GM12878 (cell line): ENCODE results near the gene WDR76. TPM values are rescaled to one million over a fixed set of nuclear protein-coding genes. Genes with fewer than 3 reads are reported as not detected.

Experiments
- ATAC-seq: fragments of 200-7000 bp; cut with Tn5 transposase; 3 replicates; pipeline ENCODE4 v1.9.1; 2020; ENCODE audit warnings: mild to moderate bottlenecking, moderate library complexity
- BruUV-seq: library from RNA; stranded (reverse); fragments of 400-500 nt; replicated peaks from 2 replicates; lab custom pipeline; 2021; lab: Mats Ljungman, UMichigan
- CTCF ChIA-PET: fragments of 300-600 bp; sonication (Branson Sonifier 250); formaldehyde crosslinking; extraction: SDS; loops from one replicate; lab custom pipeline; 2021; ENCODE audit warnings: inconsistent platforms; lab: Yijun Ruan, JAX
- POLR2A ChIA-PET: fragments of 350-600 bp; formaldehyde crosslinking; extraction: SDS; loops from one replicate; lab custom pipeline; 2021; ENCODE audit warnings: inconsistent platforms; lab: Charles Lee
- RAD21 ChIA-PET: fragments of 300-600 bp; sonication (Branson Sonifier 250); formaldehyde crosslinking; loops from one replicate; lab custom pipeline; 2023; ENCODE audit warnings: antibody characterized with exemption; ENCODE audit not compliant: unreplicated experiment; lab: Charles Lee
- SMC1A ChIA-PET: fragments of 300-600 bp; sonication (Branson Sonifier 250); formaldehyde crosslinking; loops from one replicate; lab custom pipeline; 2023; ENCODE audit not compliant: unreplicated experiment, uncharacterized antibody; lab: Charles Lee
- DNase-seq: peaks from one replicate; pipeline ENCODE4 v3.0.0-alpha.2; 2011; ENCODE audit warnings: low read depth, low spot score
- FAIRE-seq: peaks from 3 replicates; lab custom pipeline; 2011; peaks lifted over from hg19 to GRCh38; lab: Jason Lieb, UNC
- H2AFZ ChIP-seq: 2 replicates; pipeline ENCODE4 v1.6.0; 2011; ENCODE audit warnings: low read depth, low read length, control low read depth; ENCODE audit not compliant: control insufficient read depth
- H3K27ac ChIP-seq: 2 replicates; pipeline ENCODE4 v1.5.1; 2011; ENCODE audit warnings: control low read depth; ENCODE audit not compliant: control insufficient read depth, insufficient read depth
- H3K27me3 ChIP-seq, 2 experiments: replicated peaks in 1 of 2; 2 replicates each; pipeline versions ENCODE4 v1.6.0 to v1.6.1; 2011; ENCODE audit warnings: low read length in 1 of 2; ENCODE audit not compliant: control insufficient read depth in 2 of 2, insufficient read depth in 2 of 2
- H3K36me3 ChIP-seq, 2 experiments: 2 replicates each; pipeline ENCODE4 v1.5.1; 2011; ENCODE audit warnings: low read length in 1 of 2; ENCODE audit not compliant: control insufficient read depth in 2 of 2, insufficient read depth in 2 of 2
- H3K4me1 ChIP-seq: 2 replicates; pipeline ENCODE4 v1.6.1; 2011; ENCODE audit warnings: mild to moderate bottlenecking, low read length, moderate library complexity, mixed read lengths; ENCODE audit not compliant: control insufficient read depth, insufficient read depth
- H3K4me2 ChIP-seq: 2 replicates; pipeline ENCODE4 v1.6.0; 2011; ENCODE audit warnings: control low read depth; ENCODE audit not compliant: control insufficient read depth, insufficient read depth
- H3K4me3 ChIP-seq: fragments of 200-600 bp; sonication (generic); 2 replicates; pipeline ENCODE4 v1.5.1; 2016
- H3K79me2 ChIP-seq: 2 replicates; pipeline ENCODE4 v1.6.0; 2011; ENCODE audit warnings: low read length; ENCODE audit not compliant: control insufficient read depth, insufficient read depth
- H3K9ac ChIP-seq: 2 replicates; pipeline ENCODE4 v1.8.0; 2011; ENCODE audit warnings: low read length, control low read depth, mixed read lengths; ENCODE audit not compliant: control insufficient read depth, insufficient read depth
- H3K9me3 ChIP-seq: replicated peaks from 3 replicates; pipeline ENCODE4 v1.5.1; 2011; ENCODE audit warnings: mild to moderate bottlenecking, low read length; ENCODE audit not compliant: control insufficient read depth, insufficient read depth
- H4K20me1 ChIP-seq: 2 replicates; pipeline ENCODE4 v1.6.0; 2011; ENCODE audit not compliant: control insufficient read depth, insufficient read depth
- ATF2 ChIP-seq: IDR thresholded peaks from 2 replicates; pipeline ENCODE4 v1.6.1; 2012; ENCODE audit warnings: low read length, inconsistent platforms
- BCL3 ChIP-seq: IDR thresholded peaks from 2 replicates; pipeline ENCODE4 v1.6.1; 2011; ENCODE audit warnings: borderline replicate concordance, low read depth, mild to moderate bottlenecking, moderate library complexity, low read length; ENCODE audit not compliant: insufficient read depth, poor library complexity, severe bottlenecking
- LARP7 ChIP-seq: fragments of 450-650 bp; IDR thresholded peaks from 2 replicates; pipeline ENCODE4 v1.6.1; 2017; ENCODE audit warnings: mild to moderate bottlenecking
- MEF2B ChIP-seq: fragments of 450-650 bp; IDR thresholded peaks from 2 replicates; pipeline ENCODE4 v1.6.1; 2018; ENCODE audit warnings: mild to moderate bottlenecking, moderate library complexity; ENCODE audit not compliant: partially characterized antibody, poor library complexity, severe bottlenecking
- MXI1 ChIP-seq: fragments of 150-350 bp; IDR thresholded peaks from 2 replicates; pipeline ENCODE4 v1.6.1; 2011; ENCODE audit warnings: low read depth, mild to moderate bottlenecking, inconsistent platforms, low read length, improper control_type of control experiment
- MYC ChIP-seq: IDR thresholded peaks from 2 replicates; pipeline ENCODE4 v1.6.1; 2011; ENCODE audit warnings: mild to moderate bottlenecking, low read length, moderate library complexity, inconsistent platforms; ENCODE audit not compliant: insufficient read depth, insufficient replicate concordance, insufficient read length, severe bottlenecking
- NFYB ChIP-seq: IDR thresholded peaks from 2 replicates; pipeline ENCODE4 v1.6.1; 2011; ENCODE audit warnings: low read depth, mild to moderate bottlenecking, low read length, improper control_type of control experiment, moderate library complexity; ENCODE audit not compliant: insufficient read depth
- PML ChIP-seq: IDR thresholded peaks from 2 replicates; pipeline ENCODE4 v1.6.1; 2012; ENCODE audit warnings: low read length, inconsistent platforms
- RFX5 ChIP-seq: IDR thresholded peaks from 2 replicates; pipeline ENCODE4 v1.6.1; 2011; ENCODE audit warnings: low read depth, low read length, improper control_type of control experiment
- SIX5 ChIP-seq: IDR thresholded peaks from 2 replicates; pipeline ENCODE4 v1.6.1; 2011; ENCODE audit warnings: mild to moderate bottlenecking, low read depth, low read length, moderate library complexity; ENCODE audit not compliant: severe bottlenecking
- STAT1 ChIP-seq: fragments of 450-650 bp; conservative IDR thresholded peaks from 2 replicates; pipeline ENCODE4 v1.6.1; 2014; ENCODE audit warnings: antibody characterized with exemption, mild to moderate bottlenecking
- TCF12 ChIP-seq: IDR thresholded peaks from 2 replicates; pipeline ENCODE4 v1.6.1; 2011; ENCODE audit warnings: low read depth, mild to moderate bottlenecking, low read length
- ZSCAN29 ChIP-seq: fragments of 450-650 bp; IDR thresholded peaks from 2 replicates; pipeline ENCODE4 v1.6.1; 2017; ENCODE audit warnings: mild to moderate bottlenecking, moderate library complexity
- WGBS: methylation state at CpG from one replicate; pipeline ENCODE4 v1.1.6; 2016; ENCODE audit warnings: low lambda C conversion rate; ENCODE audit not compliant: insufficient replicate concordance, insufficient coverage; ENCODE audit errors: missing lambda C conversion rate; 5-methylcytosine and 5-hydroxymethylcytosine counted together
- in situ Hi-C: fragments of 300-500 bp; cut with MboI; formaldehyde crosslinking; loops from 9 replicates; pipeline ENCODE4 v1.14.3; 2018; ENCODE audit warnings: mixed read lengths
- intact Hi-C: fragments of 100-400 bp; cut with micrococcal nuclease; formaldehyde crosslinking; loops from one replicate; pipeline ENCODE4 v1.14.2; 2022; ENCODE audit not compliant: unreplicated experiment
- polyA plus RNA-seq, 11 experiments: library from polyadenylated mRNA; depleted of rRNA in 4 of 11; unstranded in 6 of 11; stranded (reverse) in 5 of 11; fragments of >200 nt; fragmentation: Nextera tagmentation in 4 of 11; fragmentation: Illumina TruSeq in 1 of 11; extraction: Ambion mirVana in 4 of 11; extraction: Trizol in 1 of 11; gene quantifications; 1 replicate in 1 of 11; 2 replicates in 10 of 11; pipeline versions ENCODE4 v1.2.1 to v1.2.3, GENCODE V29; 2011 to 2016; ENCODE audit warnings: inconsistent platforms in 2 of 11, missing spikeins in 2 of 11, low read depth in 1 of 11
- total RNA-seq, 4 experiments: library from RNA; depleted of rRNA in 3 of 4; stranded (reverse); fragments of >200 nt in 3 of 4; fragmentation: Illumina TruSeq in 1 of 4; extraction: Trizol in 1 of 4; gene quantifications; 2 replicates each; pipeline versions ENCODE4 v1.2.1 to v1.2.3, GENCODE V29; 2013 to 2021
- TF ChIP-seq, protein P1 (sequence below): fragments of 150-350 bp; IDR thresholded peaks from 2 replicates; pipeline ENCODE4 v1.6.1; 2016; ENCODE audit warnings: low read depth, low read length
- TF ChIP-seq, protein P2 (sequence below): fragments of 450-650 bp; formaldehyde crosslinking; IDR thresholded peaks from 2 replicates; pipeline ENCODE4 v1.4.0; 2020; ENCODE audit warnings: mild to moderate bottlenecking, moderate library complexity

WDR76 gene
- total and polyA plus RNA-seq, 10 of the 15 experiments (the other 5 are each of a cell fraction or from before 2014, with no cell fraction given): 8.0 to 59.7 (median 34.5) TPM

DNA sequence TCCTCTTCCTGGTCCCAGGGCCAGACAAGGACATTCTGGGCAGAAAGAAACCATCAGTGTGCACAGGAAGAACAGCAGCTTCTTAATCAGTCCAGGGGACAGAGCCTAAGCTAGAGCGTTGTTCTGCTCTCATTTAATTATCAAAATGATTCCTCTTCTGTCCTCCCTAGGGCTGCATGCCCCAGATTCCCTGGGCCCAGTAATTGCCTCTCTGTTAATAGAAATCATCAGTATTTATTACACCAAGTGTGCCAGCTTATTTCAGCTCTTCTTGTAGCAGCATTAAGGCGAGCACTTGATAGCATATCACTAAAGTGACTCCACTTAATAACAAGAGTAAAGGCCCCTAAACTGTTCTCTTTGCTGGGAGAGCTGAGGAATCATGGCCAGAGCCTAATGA is 72.1 kb downstream of the WDR76 start:
- POLR2A ChIA-PET: no interaction called here
- no peak overlapping the region for H2AFZ ChIP-seq
- CTCF ChIA-PET: interaction anchor here (0.5 to 1.0 kb wide), 3 partner anchors 18 to 1909 kb away, joined by 3 read pairs; no protein-coding TSS in a partner anchor
- TF ChIP-seq, protein P1, sequence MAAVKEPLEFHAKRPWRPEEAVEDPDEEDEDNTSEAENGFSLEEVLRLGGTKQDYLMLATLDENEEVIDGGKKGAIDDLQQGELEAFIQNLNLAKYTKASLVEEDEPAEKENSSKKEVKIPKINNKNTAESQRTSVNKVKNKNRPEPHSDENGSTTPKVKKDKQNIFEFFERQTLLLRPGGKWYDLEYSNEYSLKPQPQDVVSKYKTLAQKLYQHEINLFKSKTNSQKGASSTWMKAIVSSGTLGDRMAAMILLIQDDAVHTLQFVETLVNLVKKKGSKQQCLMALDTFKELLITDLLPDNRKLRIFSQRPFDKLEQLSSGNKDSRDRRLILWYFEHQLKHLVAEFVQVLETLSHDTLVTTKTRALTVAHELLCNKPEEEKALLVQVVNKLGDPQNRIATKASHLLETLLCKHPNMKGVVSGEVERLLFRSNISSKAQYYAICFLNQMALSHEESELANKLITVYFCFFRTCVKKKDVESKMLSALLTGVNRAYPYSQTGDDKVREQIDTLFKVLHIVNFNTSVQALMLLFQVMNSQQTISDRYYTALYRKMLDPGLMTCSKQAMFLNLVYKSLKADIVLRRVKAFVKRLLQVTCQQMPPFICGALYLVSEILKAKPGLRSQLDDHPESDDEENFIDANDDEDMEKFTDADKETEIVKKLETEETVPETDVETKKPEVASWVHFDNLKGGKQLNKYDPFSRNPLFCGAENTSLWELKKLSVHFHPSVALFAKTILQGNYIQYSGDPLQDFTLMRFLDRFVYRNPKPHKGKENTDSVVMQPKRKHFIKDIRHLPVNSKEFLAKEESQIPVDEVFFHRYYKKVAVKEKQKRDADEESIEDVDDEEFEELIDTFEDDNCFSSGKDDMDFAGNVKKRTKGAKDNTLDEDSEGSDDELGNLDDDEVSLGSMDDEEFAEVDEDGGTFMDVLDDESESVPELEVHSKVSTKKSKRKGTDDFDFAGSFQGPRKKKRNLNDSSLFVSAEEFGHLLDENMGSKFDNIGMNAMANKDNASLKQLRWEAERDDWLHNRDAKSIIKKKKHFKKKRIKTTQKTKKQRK: no peak
- TF ChIP-seq ZSCAN29 (no peak), MEF2B (no peak), NFYB (no peak), TCF12 (no peak), BCL3 (no peak), PML (no peak), MXI1 (no peak), ATF2 (no peak), LARP7 (no peak), STAT1 (no peak), RFX5 (no peak), SIX5 (no peak), MYC (no peak)
- TF ChIP-seq, protein P2, sequence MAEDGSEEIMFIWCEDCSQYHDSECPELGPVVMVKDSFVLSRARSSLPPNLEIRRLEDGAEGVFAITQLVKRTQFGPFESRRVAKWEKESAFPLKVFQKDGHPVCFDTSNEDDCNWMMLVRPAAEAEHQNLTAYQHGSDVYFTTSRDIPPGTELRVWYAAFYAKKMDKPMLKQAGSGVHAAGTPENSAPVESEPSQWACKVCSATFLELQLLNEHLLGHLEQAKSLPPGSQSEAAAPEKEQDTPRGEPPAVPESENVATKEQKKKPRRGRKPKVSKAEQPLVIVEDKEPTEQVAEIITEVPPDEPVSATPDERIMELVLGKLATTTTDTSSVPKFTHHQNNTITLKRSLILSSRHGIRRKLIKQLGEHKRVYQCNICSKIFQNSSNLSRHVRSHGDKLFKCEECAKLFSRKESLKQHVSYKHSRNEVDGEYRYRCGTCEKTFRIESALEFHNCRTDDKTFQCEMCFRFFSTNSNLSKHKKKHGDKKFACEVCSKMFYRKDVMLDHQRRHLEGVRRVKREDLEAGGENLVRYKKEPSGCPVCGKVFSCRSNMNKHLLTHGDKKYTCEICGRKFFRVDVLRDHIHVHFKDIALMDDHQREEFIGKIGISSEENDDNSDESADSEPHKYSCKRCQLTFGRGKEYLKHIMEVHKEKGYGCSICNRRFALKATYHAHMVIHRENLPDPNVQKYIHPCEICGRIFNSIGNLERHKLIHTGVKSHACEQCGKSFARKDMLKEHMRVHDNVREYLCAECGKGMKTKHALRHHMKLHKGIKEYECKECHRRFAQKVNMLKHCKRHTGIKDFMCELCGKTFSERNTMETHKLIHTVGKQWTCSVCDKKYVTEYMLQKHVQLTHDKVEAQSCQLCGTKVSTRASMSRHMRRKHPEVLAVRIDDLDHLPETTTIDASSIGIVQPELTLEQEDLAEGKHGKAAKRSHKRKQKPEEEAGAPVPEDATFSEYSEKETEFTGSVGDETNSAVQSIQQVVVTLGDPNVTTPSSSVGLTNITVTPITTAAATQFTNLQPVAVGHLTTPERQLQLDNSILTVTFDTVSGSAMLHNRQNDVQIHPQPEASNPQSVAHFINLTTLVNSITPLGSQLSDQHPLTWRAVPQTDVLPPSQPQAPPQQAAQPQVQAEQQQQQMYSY (CRISPR knock-in tag): no peak

More for the DNA sequence above, 72.1 kb downstream of the WDR76 start:
- no peak overlapping the region for H3K4me2 ChIP-seq
- no peak overlapping the region for H3K9ac ChIP-seq
- in situ Hi-C loops: no loop called here
- H3K27ac ChIP-seq: no peak overlapping the region
- H3K4me3 ChIP-seq: no peak overlapping the region
- intact Hi-C loops: no loop called here
- no peaks in the 10 kb centered on the region for H3K79me2 ChIP-seq
- no peak for FAIRE-seq
- no peaks in the 10 kb centered on the region for H3K27me3 ChIP-seq
- H3K4me1 ChIP-seq: no peaks in the 10 kb centered on the region
- no peaks in the 10 kb centered on the region for H4K20me1 ChIP-seq
- WGBS: 83% methylated on average over 2 of the region's 2 CpGs
- no peak for ATAC-seq
- DNase-seq: no peak
- SMC1A ChIA-PET: no interaction called here
- RAD21 ChIA-PET: no interaction called here
- BruUV-seq: no TSS peak
- no peaks in the 10 kb centered on the region for H3K36me3 ChIP-seq
- H3K9me3 ChIP-seq: no peaks in the 10 kb centered on the region
